Measurements from ENCODE around the gene CCDC197.

CCDC197 gene

DNA sequence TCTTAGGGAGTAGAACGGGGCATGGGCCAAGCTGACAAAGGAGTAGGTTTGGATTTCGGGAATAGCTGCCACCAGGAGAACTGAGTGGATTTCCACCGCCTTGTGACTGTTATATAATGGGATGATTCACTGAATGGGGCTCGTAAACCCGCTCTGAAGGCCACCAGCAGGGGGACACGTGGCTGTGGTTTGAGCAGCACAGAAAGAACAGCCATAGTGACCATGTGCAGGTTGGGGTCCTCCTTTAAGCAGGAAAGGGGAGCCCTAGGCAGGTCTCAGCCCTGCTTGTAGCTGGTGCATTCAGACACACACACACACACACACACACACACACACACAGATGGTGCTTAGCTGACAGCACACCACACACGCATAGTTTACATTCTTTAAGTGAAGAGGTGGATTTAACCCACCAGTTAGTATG is 12.1 kb upstream of the CCDC197 start:
- no peak overlapping the region for H3K4me3 ChIP-seq (ENCODE audit: low read length)
- TF ChIP-seq, protein P1, sequence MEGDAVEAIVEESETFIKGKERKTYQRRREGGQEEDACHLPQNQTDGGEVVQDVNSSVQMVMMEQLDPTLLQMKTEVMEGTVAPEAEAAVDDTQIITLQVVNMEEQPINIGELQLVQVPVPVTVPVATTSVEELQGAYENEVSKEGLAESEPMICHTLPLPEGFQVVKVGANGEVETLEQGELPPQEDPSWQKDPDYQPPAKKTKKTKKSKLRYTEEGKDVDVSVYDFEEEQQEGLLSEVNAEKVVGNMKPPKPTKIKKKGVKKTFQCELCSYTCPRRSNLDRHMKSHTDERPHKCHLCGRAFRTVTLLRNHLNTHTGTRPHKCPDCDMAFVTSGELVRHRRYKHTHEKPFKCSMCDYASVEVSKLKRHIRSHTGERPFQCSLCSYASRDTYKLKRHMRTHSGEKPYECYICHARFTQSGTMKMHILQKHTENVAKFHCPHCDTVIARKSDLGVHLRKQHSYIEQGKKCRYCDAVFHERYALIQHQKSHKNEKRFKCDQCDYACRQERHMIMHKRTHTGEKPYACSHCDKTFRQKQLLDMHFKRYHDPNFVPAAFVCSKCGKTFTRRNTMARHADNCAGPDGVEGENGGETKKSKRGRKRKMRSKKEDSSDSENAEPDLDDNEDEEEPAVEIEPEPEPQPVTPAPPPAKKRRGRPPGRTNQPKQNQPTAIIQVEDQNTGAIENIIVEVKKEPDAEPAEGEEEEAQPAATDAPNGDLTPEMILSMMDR (conservative IDR thresholded peaks at IDR 0.05; ENCODE audit: low read depth, low read length) = peak; percentile 63
- peak; percentile 65 for DNase-seq (ENCODE audit: low read depth)

DNA sequence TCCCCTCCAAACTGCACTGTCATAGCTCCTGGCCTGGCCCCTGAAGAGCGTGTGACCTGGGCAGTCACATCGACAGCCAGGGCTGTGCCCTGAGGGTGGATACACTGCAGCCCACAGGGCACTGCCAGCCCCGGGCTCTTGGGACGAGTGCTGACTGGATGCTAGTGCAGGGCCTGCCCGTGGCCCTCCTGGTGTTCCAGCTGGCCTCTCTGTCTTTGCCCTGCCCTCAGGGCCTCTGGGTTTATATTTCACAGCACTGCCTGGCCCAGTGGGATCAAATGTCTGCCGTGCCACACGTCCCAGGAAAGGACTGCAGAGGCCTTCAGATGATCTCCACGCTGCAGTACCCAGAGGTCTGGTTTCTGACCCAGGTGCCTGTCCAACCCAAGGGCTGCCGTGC is 10.1 kb upstream of the CCDC197 start:
- TF ChIP-seq, protein P1 (conservative IDR thresholded peaks at IDR 0.05; ENCODE audit: low read depth, low read length) = no peak
- no peak for DNase-seq (ENCODE audit: low read depth)
- H3K4me3 ChIP-seq (ENCODE audit: low read length) = no peak overlapping the region

DNA sequence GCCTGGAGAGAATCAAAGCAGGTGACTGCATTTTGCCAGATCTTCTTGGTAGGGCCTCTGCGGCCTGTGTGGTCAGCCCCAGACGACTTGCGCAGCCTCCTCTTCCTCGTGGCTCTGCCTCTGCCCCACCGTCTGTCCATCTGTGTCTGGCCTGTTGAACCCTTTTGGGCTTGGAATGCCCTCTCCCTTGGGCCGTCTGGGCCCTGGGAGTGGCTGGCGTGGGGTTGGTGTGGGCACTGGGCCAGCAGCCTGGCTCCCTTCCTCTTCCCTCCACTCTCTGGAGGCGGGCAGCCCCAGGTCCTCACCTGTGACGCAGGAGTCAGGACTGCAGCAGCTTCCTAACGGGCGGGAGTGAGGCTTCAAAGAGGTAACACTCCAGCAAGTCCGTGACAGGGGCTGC is 9.7 kb upstream of the CCDC197 start:
- H3K4me3 ChIP-seq (ENCODE audit: low read length) = no peak overlapping the region
- DNase-seq (ENCODE audit: low read depth) = no peak
- TF ChIP-seq, protein P1 (conservative IDR thresholded peaks at IDR 0.05; ENCODE audit: low read depth, low read length) = no peak

DNA sequence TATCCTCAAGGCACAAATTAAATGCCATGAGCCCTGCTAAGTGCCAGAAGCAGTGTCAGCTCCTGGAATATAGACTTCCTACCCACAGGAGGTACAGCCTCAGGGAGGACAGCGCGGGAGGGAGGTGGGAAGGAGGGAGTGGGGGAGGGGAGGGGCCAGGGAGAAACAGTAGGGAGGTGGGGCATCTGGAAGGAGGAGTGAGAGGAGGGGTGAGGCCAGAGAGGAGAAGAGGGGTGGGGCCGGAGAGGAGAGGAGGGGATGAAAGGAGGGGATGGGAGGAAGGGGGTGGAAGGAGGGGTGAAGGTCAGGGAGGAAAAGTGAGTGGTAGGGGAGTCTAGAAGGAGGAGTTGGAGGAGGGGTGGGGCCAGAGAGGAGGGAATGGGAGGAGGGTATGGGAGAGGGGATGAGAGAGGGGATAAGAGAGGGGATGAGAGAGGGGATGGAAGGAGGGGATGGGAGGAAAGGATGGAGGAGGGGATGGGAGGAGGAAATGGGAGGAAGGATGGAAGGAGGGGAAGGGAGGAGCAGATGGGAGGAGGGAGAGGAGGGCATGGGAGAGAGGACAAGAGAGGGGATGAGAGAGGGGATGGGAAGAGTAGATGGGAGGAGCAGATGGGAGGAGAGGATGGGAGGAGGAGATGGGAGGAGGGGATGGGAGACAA is 9.2 kb upstream of the CCDC197 start:
- TF ChIP-seq, protein P1 (conservative IDR thresholded peaks at IDR 0.05; ENCODE audit: low read depth, low read length) = no peak
- DNase-seq (ENCODE audit: low read depth) = no peak
- no peak overlapping the region for H3K4me3 ChIP-seq (ENCODE audit: low read length)

DNA sequence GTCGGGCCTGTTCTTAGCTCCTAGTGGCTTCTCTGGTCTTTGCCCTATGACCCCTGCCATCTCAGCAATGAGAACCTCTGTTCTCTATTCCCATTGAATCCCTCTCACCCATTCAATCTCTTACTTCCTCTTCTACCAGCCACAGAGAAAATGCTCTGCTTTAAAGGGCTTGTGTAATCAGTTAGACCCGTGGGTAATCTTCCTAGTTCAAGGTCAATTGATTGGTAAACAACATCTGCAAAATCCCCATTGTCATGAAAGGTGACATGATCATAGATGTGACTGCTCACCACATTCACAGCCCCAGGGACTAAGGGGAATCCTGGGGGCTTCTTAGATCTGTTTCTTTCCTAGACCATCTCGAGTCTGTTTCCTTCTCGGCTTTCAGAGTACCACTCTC is 7.2 kb upstream of the CCDC197 start:
- H3K4me3 ChIP-seq (ENCODE audit: low read length) = no peak overlapping the region
- TF ChIP-seq, protein P1 (conservative IDR thresholded peaks at IDR 0.05; ENCODE audit: low read depth, low read length) = no peak
- DNase-seq (ENCODE audit: low read depth) = no peak

DNA sequence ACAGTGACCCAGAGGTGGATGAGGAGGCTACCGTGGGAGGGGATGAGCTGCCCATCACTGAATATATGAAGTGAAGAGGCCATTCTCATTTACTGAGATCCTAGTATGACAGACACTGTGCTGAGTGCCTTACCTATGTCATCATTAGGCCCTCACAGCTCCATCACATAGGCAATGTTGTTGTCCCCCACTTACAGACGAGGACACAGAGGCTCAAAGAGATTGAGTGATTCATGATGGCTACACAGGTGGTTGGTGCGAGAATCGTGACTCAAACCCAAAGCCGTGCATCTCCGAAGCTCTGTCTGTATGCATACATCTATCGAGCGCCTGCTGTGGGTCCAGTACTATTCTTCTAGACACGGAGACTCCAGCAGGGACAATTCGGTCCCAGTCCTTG is 5.9 kb upstream of the CCDC197 start:
- TF ChIP-seq, protein P1 (conservative IDR thresholded peaks at IDR 0.05; ENCODE audit: low read depth, low read length) = no peak
- H3K4me3 ChIP-seq (ENCODE audit: low read length) = no peak overlapping the region
- no peak for DNase-seq (ENCODE audit: low read depth)

DNA sequence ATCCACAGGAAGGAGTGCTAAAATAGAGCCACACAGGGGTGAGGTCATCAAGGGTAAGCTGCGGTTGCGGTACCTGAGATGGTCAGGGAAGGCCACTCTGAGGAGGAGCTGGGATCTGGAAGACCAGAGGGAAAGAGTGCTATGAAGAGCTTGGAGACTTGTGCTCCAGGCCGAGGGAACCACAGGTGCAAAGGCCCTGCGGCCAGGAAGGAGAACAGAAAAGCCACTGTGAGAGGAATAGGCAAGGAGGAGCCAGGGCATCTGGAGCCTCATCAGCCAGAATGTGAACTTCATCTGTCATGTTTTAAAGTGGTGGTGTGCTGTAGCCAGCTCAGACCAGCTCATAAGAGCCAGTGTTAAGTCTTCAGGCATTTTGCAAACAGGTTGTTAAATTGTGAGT is 5.5 kb upstream of the CCDC197 start:
- TF ChIP-seq, protein P1 (conservative IDR thresholded peaks at IDR 0.05; ENCODE audit: low read depth, low read length) = no peak
- DNase-seq (ENCODE audit: low read depth) = no peak
- H3K4me3 ChIP-seq (ENCODE audit: low read length) = no peak overlapping the region
